ENCODE measurements around the gene STK26.

DNA sequence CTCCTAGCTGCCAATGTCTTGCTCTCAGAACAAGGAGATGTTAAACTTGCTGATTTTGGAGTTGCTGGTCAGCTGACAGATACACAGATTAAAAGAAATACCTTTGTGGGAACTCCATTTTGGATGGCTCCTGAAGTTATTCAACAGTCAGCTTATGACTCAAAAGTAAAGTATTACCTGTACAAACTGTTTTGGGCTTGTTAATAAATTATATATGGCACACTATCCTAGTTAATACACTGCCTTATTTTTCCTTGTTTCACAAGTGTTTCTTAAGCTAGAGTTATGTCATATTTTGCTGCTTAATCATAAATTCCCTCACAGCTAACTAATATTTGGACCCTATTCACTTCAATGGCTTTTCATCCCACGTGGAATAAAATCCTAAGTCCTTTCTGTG, 45.3 kb downstream of the STK26 start:
- TF ChIP-seq POLR2AphosphoS5 (IDR thresholded peaks at IDR 0.05; ENCODE audit: low read depth, low read length) (no peak), POLR2A (IDR thresholded peaks at IDR 0.05; ENCODE audit: low read depth, low read length) (no peak), TAF1 (IDR thresholded peaks at IDR 0.05; ENCODE audit: borderline replicate concordance, low read depth, low read length) (no peak)

All from GM12892 (cell line).